ENCODE measurements around the gene NID1.
A peak's percentile ranks its signal among the peaks of the same experiment; 100 is the strongest.

The NID1 gene

GRCh38 chr1:235954306-235955283 lies 110.3 kb downstream of the NID1 start:
- DNase-seq (ENCODE audit: low read depth): no peak
- TF ChIP-seq CTCF (IDR thresholded peaks at IDR 0.05; ENCODE audit: low read length, missing control alignments): no peak
- no peak overlapping the region for H3K4me3 ChIP-seq (replicated peaks; ENCODE audit: low read depth, low read length)

- H3K4me3 ChIP-seq (replicated peaks; ENCODE audit: low read depth, low read length): no peak overlapping the region
- DNase-seq (ENCODE audit: low read depth): peak; percentile 80
- TF ChIP-seq CTCF (IDR thresholded peaks at IDR 0.05; ENCODE audit: low read length, missing control alignments): no peak
Measured at GRCh38 chr1:235953801-235954200, 111.1 kb downstream of the NID1 start.

- DNase-seq (ENCODE audit: low read depth): peak; percentile 39
- no peak for TF ChIP-seq CTCF (IDR thresholded peaks at IDR 0.05; ENCODE audit: low read length, missing control alignments)
- H3K4me3 ChIP-seq (replicated peaks; ENCODE audit: low read depth, low read length): no peak overlapping the region
Measured at GRCh38 chr1:235952950-235953615, 111.8 kb downstream of the NID1 start.

GRCh38 chr1:235951661-235952060 lies 113.2 kb downstream of the NID1 start:
- TF ChIP-seq CTCF (IDR thresholded peaks at IDR 0.05; ENCODE audit: low read length, missing control alignments): no peak
- no peak overlapping the region for H3K4me3 ChIP-seq (replicated peaks; ENCODE audit: low read depth, low read length)
- no peak for DNase-seq (ENCODE audit: low read depth)

- no peak for TF ChIP-seq CTCF (IDR thresholded peaks at IDR 0.05; ENCODE audit: low read length, missing control alignments)
- H3K4me3 ChIP-seq (replicated peaks; ENCODE audit: low read depth, low read length): no peak overlapping the region
- DNase-seq (ENCODE audit: low read depth): no peak
Measured at GRCh38 chr1:235950318-235950717, 114.6 kb downstream of the NID1 start.

- no peak for TF ChIP-seq CTCF (IDR thresholded peaks at IDR 0.05; ENCODE audit: low read length, missing control alignments)
- no peak overlapping the region for H3K4me3 ChIP-seq (replicated peaks; ENCODE audit: low read depth, low read length)
- DNase-seq (ENCODE audit: low read depth): no peak
Measured at GRCh38 chr1:235948774-235949427, 116.0 kb downstream of the NID1 start.

Measured in fibroblast of pulmonary artery (primary cell).